Stimulated activated CD4-positive, alpha-beta T cell treated with anti-CD3 and anti-CD28 coated beads, Interleukin-2, amount 100 ng/mL, for 4 hours (primary cell): ENCODE data around the gene DPEP3.
"Not testable (repeated sequence)": the region's sequence is repeated elsewhere in the genome, so short reads cannot be mapped to it uniquely, and the experiment has no call there.

Experiments used
- DNase-seq: peaks from one replicate; pipeline ENCODE4 v3.0.0-alpha.2; 2020; ENCODE audit warnings: low read depth

Gene DPEP3

GRCh38 chr16:67993207-67994039 is 13.1 kb upstream of the DPEP3 start:
- peak; percentile 67 for DNase-seq

GRCh38 chr16:67992661-67993206 is 12.4 kb upstream of the DPEP3 start:
- no peak for DNase-seq

GRCh38 chr16:67990018-67990386 is 9.7 kb upstream of the DPEP3 start:
- DNase-seq = no peak

GRCh38 chr16:67989322-67990017 is 9.2 kb upstream of the DPEP3 start:
- no peak for DNase-seq

- DNase-seq = no peak
These were observed 8.4 kb upstream of the DPEP3 start for GRCh38 chr16:67988675-67989074.

- no peak for DNase-seq
These were observed 7.3 kb upstream of the DPEP3 start for GRCh38 chr16:67987460-67988160.

- DNase-seq = no peak
These were observed 6.7 kb upstream of the DPEP3 start for GRCh38 chr16:67986949-67987348.

GRCh38 chr16:67982011-67982696 is 1.9 kb upstream of the DPEP3 start:
- DNase-seq = no peak

- no peak for DNase-seq
These were observed 2.7 kb downstream of the DPEP3 start for GRCh38 chr16:67977469-67978227.

- DNase-seq = no peak
These were observed 3.3 kb downstream of the DPEP3 start for GRCh38 chr16:67977005-67977404.

GRCh38 chr16:67976205-67976604 is 4.1 kb downstream of the DPEP3 start:
- no peak for DNase-seq

- no peak for DNase-seq
These were observed 4.8 kb downstream of the DPEP3 start for GRCh38 chr16:67975321-67976105.

- not testable (repeated sequence) for DNase-seq
These were observed 8.0 kb downstream of the DPEP3 start for GRCh38 chr16:67972285-67972684.

GRCh38 chr16:67971111-67971510 is 9.2 kb downstream of the DPEP3 start:
- no peak for DNase-seq

GRCh38 chr16:67969254-67970039 is 10.9 kb downstream of the DPEP3 start:
- no peak for DNase-seq

- peak; percentile 69 for DNase-seq
These were observed 11.7 kb downstream of the DPEP3 start, which contains the start of gene SLC12A4 for GRCh38 chr16:67968400-67969253. Gene SLC12A4 (minus strand): TSS chr16:67968637. CDS start chr16:67968553, 84 bp downstream.

- DNase-seq = no peak
These were observed 12.3 kb downstream of the DPEP3 start for GRCh38 chr16:67967958-67968399.

- no peak for DNase-seq
These were observed 12.9 kb downstream of the DPEP3 start for GRCh38 chr16:67967183-67967957.
